Femur (tissue), 1 donor: ENCODE results near the gene FAM50A.
A peak's percentile ranks its signal among the peaks of the same experiment; 100 is the strongest.

ENCODE experiments used
- DNase-seq: peaks from one replicate; pipeline ENCODE4 v3.0.0-alpha.2; 2017

FAM50A gene

GRCh38 chrX:154466907-154467306, 23.0 kb downstream of the FAM50A start:
- DNase-seq: no peak

DNA sequence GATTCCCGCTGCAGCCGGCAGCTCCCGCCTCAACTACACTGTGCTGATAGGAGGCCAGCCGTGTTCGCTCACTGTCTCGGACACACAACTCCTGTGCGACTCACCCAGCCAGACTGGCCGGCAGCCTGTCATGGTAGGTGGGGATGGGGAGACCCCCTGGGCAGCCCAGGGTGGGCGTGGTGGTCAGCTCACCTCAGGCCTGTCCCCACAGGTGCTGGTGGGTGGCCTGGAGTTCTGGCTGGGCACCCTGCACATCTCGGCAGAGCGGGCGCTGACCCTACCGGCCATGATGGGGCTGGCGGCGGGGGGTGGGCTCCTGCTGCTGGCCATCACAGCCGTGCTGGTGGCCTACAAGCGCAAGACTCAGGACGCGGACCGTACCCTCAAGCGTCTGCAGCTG, 23.6 kb downstream of the FAM50A start:
- no peak for DNase-seq

DNA sequence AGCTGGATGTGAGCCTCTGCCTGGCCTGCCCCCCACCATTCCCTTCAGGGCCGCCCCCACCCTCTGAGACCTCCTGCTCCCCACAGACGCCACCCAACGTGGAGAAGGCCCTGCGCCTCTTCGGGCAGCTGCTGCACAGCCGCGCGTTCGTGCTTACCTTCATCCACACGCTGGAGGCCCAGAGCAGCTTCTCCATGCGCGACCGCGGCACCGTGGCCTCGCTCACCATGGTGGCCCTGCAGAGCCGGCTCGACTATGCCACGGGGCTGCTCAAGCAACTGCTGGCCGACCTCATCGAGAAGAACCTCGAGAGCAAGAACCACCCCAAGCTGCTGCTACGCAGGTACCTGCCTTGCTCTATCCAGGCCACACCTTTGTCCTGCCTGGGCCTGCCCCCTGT, 24.3 kb downstream of the FAM50A start:
- DNase-seq: no peak

- no peak for DNase-seq
Observed at GRCh38 chrX:154469114-154469513, 25.2 kb downstream of the FAM50A start.

GRCh38 chrX:154469880-154470279, 25.9 kb downstream of the FAM50A start:
- no peak for DNase-seq

GRCh38 chrX:154470434-154470833, 26.5 kb downstream of the FAM50A start:
- DNase-seq: no peak

DNA sequence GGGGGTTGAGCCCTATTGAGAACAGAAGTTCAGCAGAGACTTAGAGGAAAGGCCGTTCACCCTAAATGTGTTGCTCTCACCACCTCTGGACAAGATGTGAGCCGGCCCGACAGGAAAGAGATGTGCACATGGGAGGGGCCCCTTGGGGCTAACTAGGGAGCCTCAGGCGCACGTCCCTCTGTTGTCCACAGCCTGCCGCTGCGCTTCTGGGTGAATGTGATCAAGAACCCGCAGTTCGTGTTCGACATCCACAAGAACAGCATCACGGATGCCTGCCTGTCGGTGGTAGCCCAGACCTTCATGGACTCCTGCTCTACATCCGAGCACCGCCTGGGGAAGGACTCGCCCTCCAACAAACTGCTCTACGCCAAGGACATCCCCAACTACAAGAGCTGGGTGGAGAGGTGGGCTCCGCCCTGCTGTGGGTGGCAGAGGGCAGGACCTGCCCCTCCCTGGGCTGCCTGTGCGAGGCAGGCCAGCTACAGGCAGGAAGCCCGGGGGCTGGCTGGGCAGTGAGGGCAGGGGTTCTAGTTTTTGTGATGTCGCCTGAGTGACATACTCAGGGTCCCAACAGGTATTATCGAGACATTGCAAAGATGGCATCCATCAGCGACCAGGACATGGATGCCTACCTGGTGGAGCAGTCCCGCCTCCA, 27.1 kb downstream of the FAM50A start:
- no peak for DNase-seq

DNA sequence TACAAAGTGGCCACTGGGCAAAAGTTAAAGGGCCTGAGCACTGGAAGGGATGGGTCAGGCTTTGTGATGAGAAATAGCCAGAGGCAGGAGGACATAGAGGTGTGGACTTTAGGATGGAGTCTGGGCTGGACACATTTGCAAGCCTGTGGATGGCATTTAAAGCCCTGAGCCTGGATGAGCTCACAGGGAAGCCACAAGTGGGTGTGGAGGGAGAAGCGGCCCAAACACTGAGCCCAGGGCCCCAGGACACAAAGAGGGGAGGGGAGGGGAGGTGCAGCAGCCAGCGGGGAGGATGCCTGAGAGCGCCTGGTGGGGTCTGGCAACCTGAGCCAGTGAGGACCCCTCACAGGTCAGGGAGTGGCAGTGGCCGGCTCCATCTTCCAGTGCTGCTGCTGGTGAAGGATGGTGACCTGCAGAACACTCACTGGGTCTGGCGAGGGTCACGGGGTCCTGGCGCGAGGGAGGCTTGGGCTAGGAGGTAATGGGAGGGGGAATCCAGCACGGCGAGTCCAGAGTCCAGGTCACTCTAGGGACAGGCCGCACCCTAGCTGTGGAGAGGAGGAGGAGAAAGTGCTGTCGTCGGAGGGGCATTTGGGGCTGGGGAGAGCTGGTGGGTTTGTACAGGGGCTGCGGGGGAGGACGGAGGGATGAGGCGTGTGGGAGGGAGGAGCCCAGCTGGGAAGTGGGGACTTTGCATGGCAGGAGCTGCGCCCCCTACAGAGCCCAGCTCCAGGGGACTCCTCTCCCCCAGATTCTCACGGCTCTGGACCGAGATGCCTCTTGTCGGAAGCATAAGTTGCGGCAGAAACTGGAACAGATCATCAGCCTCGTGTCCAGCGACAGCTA, 28.1 kb downstream of the FAM50A start:
- DNase-seq: no peak

- DNase-seq: no peak
Observed at GRCh38 chrX:154472685-154473632, 29.0 kb downstream of the FAM50A start.

DNA sequence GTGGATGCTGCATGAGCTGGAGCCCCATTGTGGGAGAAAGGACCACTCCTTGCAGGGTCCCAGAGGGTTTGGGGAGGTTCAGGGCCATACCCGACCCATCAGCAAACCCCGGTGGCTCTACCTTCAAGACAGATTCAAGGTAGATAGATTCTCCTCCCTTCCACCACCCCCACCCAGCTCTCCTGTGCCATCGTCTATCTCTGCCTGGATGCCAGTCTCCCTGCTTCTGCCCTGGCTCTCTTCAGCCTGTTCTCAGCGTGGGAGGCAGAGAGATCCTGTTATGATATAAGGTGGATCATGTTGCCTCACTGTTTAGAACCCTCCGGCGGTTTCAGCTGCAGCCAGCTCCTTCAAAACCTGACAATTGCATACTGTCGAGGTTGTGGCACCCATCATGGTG, 29.7 kb downstream of the FAM50A start:
- DNase-seq: no peak

- DNase-seq: peak; percentile 9
Observed at GRCh38 chrX:154476821-154477220, 32.9 kb downstream of the FAM50A start.

- DNase-seq: peak; percentile 22
Observed at GRCh38 chrX:154477891-154478477, 34.0 kb downstream of the FAM50A start.

DNA sequence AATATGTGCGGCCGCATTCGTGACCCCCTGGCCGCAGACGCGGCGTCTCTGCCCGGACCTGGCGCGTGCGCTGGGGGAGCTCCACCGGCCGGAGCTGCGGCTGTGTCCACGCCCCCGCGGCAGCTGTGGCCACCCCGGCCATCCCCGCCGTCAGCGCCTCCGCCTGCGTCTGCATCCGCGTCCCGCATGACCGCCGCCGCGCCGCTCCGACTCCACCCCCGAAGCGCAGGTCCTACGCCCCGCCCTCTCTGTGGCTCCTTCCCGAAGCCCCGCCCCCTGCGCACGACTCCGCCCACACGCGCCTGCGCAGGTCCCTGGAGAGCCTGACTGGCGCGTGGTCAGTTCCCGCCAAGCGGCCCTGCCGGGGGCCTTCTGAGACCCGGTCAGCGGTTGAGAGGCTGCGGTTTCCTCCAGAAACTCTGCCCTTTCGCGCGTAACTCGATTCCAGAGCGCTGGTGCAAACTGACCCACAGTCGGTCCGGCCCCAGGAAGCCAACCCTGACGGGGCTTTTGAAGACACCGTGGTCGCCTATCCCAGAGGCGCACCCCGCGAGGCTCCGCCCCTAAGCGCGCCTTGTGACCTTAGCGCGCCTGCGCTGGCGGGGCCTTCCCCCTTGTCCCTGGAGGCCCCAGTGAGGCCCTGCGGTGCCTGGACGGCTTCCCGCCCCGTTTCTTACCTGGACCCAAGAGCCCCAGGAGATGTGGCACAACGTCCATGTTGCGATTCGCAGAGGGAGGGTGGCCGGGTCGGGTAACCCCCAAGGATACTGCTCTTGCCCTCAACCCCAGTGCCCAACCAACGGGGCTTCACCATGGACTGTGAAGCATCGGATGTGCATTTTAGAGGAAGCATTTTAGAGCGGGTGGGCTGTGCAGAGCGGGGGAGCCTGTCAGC, 35.0 kb downstream of the FAM50A start, which contains the start of gene LAGE3:
Gene LAGE3, minus strand, starts transcription at position 554 of the 895 bp plus-strand sequence. Its CDS starts 366 bp downstream, at position 188.
- DNase-seq: peak; percentile 94

DNA sequence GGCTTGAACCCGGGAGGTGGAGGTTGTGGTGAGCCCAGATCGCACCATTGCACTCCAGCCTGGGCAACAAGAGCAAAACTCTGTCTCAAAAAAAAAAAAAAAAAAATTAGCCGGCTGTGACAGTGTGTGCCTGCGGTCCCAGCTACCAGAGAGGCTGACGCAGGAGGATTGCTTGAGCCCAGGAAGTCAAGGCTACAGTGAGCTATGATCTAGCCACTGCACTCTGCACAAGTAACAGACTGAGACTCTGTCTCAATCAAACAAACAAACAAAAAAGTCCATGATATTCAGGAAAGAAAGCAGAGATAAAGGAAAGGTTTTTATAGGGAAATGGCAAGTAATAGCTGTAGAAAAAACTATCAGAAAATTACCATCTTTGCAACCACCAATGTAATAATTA, 37.3 kb downstream of the FAM50A start:
- DNase-seq: no peak

DNA sequence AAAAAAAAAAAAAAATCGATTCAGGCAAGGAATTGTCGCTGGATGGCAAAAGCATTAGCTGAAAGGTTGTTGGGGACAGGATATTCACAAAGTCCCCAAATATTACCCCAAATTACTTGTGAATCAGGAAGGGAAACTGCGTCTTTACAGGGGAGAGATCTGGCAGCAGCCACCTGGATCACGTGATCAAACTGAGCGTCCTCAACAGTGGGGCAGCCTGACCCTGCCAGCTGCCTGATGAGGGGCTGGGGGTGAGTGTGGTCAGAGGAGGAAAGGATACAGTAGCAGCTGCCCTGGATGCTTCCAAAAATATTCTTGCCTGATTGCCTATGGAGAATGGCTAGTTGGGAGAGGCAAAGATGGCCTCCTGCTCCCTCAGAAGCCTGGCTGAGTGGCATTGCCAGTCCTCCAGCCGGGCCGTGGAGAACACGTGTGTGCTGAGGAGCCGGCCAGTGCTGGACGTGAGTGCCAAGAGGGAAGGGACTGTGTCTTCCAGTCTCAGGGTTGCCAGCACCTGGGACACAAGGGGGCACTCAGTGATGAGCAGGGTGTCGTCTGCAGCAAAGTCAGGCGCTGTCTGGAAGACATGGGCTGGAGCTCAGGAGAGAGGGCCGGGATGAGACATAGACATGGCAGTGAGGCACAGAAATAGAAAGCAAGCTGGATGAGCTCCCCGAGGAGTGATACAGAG, 38.1 kb downstream of the FAM50A start:
- DNase-seq: no peak

DNA sequence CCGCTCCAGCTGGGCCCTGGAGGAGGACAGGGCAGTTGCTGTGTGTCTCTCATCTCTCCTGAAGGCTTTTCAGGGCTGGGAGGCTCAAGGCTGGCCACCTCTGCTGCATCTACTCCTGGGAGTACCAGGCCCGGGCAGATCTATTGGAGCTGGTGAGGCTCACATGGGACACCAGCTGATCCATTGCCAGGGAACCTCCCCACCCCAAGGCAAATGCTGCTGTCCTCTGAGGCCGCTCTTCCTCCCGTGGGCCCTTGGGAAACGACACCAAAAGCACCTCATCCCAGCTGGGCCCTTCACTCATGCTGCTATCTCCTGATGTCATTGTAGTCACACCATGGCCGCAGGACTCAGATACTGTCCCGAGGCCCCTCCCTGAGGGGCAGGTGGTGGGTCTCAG, 38.8 kb downstream of the FAM50A start:
- DNase-seq: no peak

GRCh38 chrX:154483325-154483724, 39.4 kb downstream of the FAM50A start:
- DNase-seq: no peak

- DNase-seq: no peak
Observed at GRCh38 chrX:154484255-154485149, 40.6 kb downstream of the FAM50A start.

GRCh38 chrX:154485150-154486051, 41.5 kb downstream of the FAM50A start:
- no peak for DNase-seq
